Measurements from ENCODE around the gene SREBF2. TPM values are rescaled to one million over a fixed set of nuclear protein-coding genes. Genes with fewer than 3 reads are reported as not detected.

Gene SREBF2
- total RNA-seq, 1 experiment from 2014 or later, result 129 TPM

GRCh38 chr22:41815716-41816115 is 17.2 kb upstream of the SREBF2 start:
- peaks cover 8% of the 10 kb centered on the region; the same call in 1 of the 2 replicates for H3K79me2 ChIP-seq (ENCODE audit: insufficient read depth, low read length)
- no peak overlapping the region for H2AFZ ChIP-seq (ENCODE audit: low read depth, low read length, poor library complexity, severe bottlenecking)
- ATAC-seq (no peak), DNase-seq (ENCODE audit: low read depth, low spot score) (no peak)
- POLR2A ChIA-PET, result no interaction called here
- H3K9me3 ChIP-seq (ENCODE audit: control insufficient read depth in 1 of 2, insufficient read depth in 1 of 2, low read depth in 1 of 2, low read length in 2 of 2), result no peaks in the 10 kb centered on the region
- H3K4me1 ChIP-seq (ENCODE audit: control insufficient read depth in 1 of 2, insufficient read depth in 2 of 2, low read length in 2 of 2), result no peaks in the 10 kb centered on the region
- H3K9ac ChIP-seq (ENCODE audit: low read length), result no peak overlapping the region
- TF ChIP-seq CTCF (IDR thresholded peaks at IDR 0.05 in 2 of 3, conservative IDR thresholded peaks at IDR 0.05 in 1 of 3; ENCODE audit: borderline replicate concordance in 1 of 3, insufficient read depth in 1 of 3, low read depth in 2 of 3, low read length in 2 of 3) (no peak), FOSL1 (IDR thresholded peaks at IDR 0.05; ENCODE audit: low read depth) (no peak), CEBPB (IDR thresholded peaks at IDR 0.05; ENCODE audit: low read depth) (no peak), MAX (IDR thresholded peaks at IDR 0.05) (no peak), RAD21 (IDR thresholded peaks at IDR 0.05; ENCODE audit: low read depth) (no peak), ELF1 (IDR thresholded peaks at IDR 0.05; ENCODE audit: borderline replicate concordance, low read depth) (no peak), ZNF274 (IDR thresholded peaks at IDR 0.05; ENCODE audit: low read depth, low read length) (no peak), ZFX (IDR thresholded peaks at IDR 0.05) (no peak), SP1 (IDR thresholded peaks at IDR 0.05; ENCODE audit: low read depth) (no peak), ZBTB33 (IDR thresholded peaks at IDR 0.05; ENCODE audit: extremely low read depth, insufficient replicate concordance, low read length) (no peak), ATF3 (IDR thresholded peaks at IDR 0.05) (no peak), CBX3 (IDR thresholded peaks at IDR 0.05; ENCODE audit: low read depth) (no peak), SIN3A (IDR thresholded peaks at IDR 0.05; ENCODE audit: low read depth) (no peak), EGR1 (IDR thresholded peaks at IDR 0.05; ENCODE audit: low read depth) (no peak), YY1 (IDR thresholded peaks at IDR 0.05; ENCODE audit: extremely low read depth, insufficient replicate concordance, low read depth, low read length) (no peak), POLR2A (IDR thresholded peaks at IDR 0.05; ENCODE audit: borderline replicate concordance, extremely low read depth, insufficient read depth, insufficient read length) (no peak), JUND (IDR thresholded peaks at IDR 0.05) (no peak), SRF (IDR thresholded peaks at IDR 0.05; ENCODE audit: low read depth) (no peak), REST (IDR thresholded peaks at IDR 0.05; ENCODE audit: low read depth) (no peak)
- RAD21 ChIA-PET (ENCODE audit: low non-redundant PET in 1 of 2, low total read pairs in 2 of 2, uncharacterized antibody in 2 of 2, unreplicated experiment in 2 of 2), result no interaction called here
- BruUV-seq (replicated peaks), result no TSS peak
- H3K4me3 ChIP-seq (replicated peaks in 1 of 2; ENCODE audit: low read depth in 1 of 2, low read length in 2 of 2), result no peak overlapping the region
- H4K20me1 ChIP-seq (ENCODE audit: insufficient read depth), result no peaks in the 10 kb centered on the region; the same call in 1 of the 2 replicates
- CTCF ChIA-PET, result no interaction called here
- no peaks in the 10 kb centered on the region for H3K27me3 ChIP-seq (ENCODE audit: insufficient read depth, low read length)
- intact Hi-C loops (cut with micrococcal nuclease), result no loop called here
- no peak overlapping the region for H3K27ac ChIP-seq (ENCODE audit: low read depth, low read length)
- no peaks in the 10 kb centered on the region for H3K9me2 ChIP-seq (ENCODE audit: insufficient read depth)
- no peak overlapping the region for H3K4me2 ChIP-seq (ENCODE audit: low read length)
- H3K36me3 ChIP-seq (ENCODE audit: control insufficient read depth in 1 of 2, insufficient read depth in 2 of 2, low read length in 2 of 2), result peaks cover 2 to 10% of the 10 kb centered on the region in 2 experiments; a peak in 3 of 4 replicates
